HG03442 (cell line): ENCODE results near the gene CTNNA2.
"Not testable (repeated sequence)": the region's sequence is repeated elsewhere in the genome, so short reads cannot be mapped to it uniquely, and the experiment has no call there.

Source experiments
- ATAC-seq: cut with Tn5 transposase; IDR thresholded peaks from one replicate; pipeline ENCODE4 v1.9.1; 2021; ENCODE audit warnings: mild to moderate bottlenecking, moderate library complexity; ENCODE audit not compliant: unreplicated experiment

The CTNNA2 gene

DNA sequence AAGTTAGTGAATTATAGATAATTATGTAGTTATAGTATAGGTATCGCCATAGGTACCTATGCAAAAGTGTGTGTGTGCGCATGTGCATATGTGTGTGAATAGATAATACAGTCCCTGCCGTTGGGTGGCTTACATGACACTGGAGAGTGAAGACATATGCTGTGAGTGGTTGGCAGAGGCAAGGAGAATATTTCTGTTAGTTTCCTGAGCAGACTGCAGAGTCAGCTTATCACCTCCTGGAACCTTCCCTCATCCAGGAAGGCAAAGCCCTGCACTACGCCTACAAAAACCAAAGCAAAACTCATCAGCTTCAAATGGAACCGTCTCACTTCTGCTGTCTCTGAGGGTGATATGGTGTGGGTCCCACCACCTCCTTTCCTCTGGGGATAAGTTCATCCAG, 609.8 kb downstream of the CTNNA2 start:
- ATAC-seq: no peak

- no peak for ATAC-seq
Measured at GRCh38 chr2:80126596-80127189, 613.8 kb downstream of the CTNNA2 start.

DNA sequence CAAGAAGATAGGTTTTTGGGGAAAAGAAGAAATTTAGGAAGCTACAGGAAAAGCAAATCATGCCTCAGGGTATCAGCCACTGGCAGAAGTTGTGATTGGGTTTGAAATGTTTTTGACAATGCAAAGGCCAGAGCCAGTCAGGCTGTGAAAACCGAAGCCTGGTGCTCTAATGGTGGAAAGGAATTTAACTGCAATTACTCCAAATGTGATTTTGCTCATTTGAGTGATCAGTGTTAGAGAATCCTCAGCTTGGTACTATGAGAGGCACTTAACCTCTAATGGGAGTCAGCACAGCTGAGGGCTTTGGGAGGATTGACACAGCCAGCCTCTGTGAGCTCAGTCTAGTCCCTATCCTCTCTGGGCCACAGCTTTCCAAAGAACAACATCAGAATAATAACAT, 615.2 kb downstream of the CTNNA2 start:
- no peak for ATAC-seq

DNA sequence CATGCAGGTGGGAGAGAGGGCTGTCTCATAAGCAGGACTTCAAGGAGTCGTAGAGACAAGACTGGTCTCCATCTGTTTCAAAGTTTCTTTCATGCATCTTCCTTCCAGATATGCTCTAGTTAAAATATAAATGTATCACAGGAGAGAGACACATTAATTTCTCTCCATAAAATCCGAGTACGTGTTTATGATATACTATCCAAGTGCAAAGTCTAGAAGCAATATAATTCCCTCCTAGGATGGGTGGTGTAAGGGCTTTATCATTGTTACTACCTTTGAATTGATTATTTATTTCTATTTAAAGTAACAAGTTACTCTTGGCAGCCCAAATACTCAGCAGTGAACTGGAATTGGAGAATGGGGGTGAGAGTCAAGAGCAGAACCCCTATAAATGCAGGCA, 619.4 kb downstream of the CTNNA2 start:
- ATAC-seq: no peak

DNA sequence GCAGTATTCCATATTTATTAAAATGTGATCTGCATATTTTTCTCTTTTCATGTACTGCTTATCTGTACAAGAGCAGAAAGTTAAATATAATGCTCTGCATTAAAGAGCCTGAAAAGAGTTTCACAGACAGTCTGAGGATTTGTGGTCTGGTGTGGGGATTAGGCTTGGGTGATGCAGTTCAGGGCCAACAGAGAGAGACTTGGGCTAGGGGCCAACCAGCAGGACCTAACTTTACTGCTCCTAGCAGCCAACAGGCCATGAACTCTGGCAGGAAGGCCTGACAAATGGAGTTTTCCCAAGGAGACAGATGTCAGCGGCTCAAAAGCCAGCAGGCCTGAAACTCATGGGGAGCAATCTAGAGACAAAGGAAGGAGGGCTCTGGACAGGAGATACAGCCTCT, 622.1 kb downstream of the CTNNA2 start:
- no peak for ATAC-seq

GRCh38 chr2:80136338-80136737, 623.5 kb downstream of the CTNNA2 start:
- no peak for ATAC-seq

- ATAC-seq: no peak
Measured at GRCh38 chr2:80139001-80139400, 626.1 kb downstream of the CTNNA2 start.

DNA sequence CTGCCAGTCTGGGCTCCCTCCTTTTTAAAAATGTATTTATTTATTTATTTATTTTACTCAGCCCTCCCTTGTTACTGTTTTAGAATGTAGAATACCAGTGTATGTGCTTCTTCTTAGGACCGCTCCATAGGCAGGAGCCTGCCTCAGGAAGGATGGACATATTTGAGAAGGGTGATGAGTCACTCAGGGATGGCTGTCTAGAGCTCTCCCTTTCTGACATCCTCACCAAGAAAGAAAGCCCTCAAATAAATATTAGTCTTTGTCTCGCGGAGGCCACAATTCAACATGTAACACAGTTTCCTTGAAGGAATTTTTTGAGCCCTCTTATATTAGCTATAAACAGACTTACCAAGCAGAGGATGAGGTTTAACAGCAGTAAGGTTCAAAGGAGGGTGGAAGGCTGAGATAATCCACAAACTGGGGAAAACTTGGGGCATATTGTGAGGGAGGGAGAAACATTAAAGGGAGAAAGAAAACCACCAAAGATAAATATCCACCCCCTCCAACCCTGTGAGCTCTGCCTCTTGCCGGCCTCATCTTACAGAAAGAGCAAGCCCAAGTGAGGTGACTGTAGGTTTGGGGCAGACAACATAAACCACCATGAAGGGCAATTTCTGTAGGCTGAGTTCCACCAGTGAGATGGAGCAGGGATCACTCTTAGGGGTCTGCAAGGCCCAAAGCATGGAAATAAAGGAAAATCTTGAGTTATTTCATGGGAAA, 628.3 kb downstream of the CTNNA2 start:
- ATAC-seq: no peak

GRCh38 chr2:80145499-80145898, 632.6 kb downstream of the CTNNA2 start:
- no peak for ATAC-seq

GRCh38 chr2:80146757-80147156, 633.9 kb downstream of the CTNNA2 start:
- ATAC-seq: not testable (repeated sequence)

GRCh38 chr2:80147690-80148089, 634.8 kb downstream of the CTNNA2 start:
- ATAC-seq: no peak

- ATAC-seq: no peak
Measured at GRCh38 chr2:80148906-80149305, 636.1 kb downstream of the CTNNA2 start.

- ATAC-seq: no peak
Measured at GRCh38 chr2:80149991-80150390, 637.1 kb downstream of the CTNNA2 start.

- ATAC-seq: no peak
Measured at GRCh38 chr2:80151248-80151647, 638.4 kb downstream of the CTNNA2 start.

GRCh38 chr2:80151651-80152050, 638.8 kb downstream of the CTNNA2 start:
- ATAC-seq: no peak

GRCh38 chr2:80153151-80153550, 640.3 kb downstream of the CTNNA2 start:
- no peak for ATAC-seq

- ATAC-seq: no peak
Measured at GRCh38 chr2:80153768-80154167, 640.9 kb downstream of the CTNNA2 start.

DNA sequence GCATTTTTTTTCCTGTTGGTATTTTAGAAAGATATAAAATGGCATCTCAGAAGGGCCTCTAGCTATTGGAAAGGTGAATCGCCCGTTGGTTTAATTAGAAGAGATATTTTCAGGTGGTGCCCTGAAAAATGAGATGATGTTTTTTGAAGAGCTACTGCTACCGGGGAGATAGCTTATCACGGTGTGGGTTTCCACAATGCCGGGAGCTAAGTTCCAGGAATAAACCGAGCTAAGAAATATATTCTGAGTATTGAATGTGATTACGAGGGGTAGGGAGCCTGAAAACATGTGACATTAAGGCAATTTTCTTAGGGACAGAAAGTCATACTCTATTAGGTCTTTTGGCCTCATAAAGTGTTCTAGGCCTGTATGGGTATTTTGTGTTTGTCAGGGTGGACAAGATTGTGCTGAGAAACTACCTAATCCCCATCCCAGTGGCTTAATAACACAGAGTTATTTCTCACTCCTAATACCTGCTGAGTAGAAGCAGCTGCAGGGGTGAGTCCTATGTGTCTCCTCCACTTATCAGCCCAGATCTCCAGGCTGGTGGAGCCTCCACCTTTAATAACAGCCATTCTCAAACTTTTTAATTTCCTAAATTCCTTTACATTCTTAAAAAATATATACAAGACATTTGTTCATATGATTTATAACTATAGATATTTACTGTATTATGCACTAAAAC, 641.5 kb downstream of the CTNNA2 start:
- no peak for ATAC-seq

- ATAC-seq: no peak
Measured at GRCh38 chr2:80164375-80164774, 651.5 kb downstream of the CTNNA2 start.

DNA sequence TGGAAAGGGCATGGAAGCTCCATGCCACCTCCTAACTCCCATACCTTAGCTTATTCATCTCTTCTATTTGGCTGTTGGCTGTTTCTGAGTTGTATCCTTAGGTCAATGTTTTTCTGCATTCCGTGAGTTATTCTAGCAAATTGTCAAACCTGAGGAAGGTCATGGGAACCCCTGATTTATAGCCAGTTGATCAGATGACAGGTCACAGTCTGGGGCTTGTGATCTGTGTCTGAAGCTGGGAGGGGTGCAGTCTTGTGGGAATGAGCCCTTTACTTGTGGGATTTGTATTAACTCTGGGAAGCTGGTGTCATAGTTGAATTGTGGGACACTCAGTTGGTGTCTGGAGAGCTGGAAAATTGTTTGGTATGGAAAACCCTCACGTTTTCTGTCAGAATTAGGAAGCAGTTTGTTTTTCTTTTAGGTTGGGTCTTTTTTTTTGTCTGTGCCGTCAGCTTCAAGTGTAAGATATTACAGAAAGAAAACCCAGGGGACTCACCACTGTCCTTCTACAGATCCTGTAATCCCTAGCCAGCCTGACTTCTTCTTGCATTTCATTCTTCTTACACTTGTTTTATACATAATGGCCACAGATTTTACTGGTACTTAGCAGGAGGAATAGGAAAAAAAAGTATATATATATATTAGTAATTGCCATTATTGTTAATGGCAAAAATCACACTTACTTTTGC, 653.8 kb downstream of the CTNNA2 start:
- ATAC-seq: no peak

DNA sequence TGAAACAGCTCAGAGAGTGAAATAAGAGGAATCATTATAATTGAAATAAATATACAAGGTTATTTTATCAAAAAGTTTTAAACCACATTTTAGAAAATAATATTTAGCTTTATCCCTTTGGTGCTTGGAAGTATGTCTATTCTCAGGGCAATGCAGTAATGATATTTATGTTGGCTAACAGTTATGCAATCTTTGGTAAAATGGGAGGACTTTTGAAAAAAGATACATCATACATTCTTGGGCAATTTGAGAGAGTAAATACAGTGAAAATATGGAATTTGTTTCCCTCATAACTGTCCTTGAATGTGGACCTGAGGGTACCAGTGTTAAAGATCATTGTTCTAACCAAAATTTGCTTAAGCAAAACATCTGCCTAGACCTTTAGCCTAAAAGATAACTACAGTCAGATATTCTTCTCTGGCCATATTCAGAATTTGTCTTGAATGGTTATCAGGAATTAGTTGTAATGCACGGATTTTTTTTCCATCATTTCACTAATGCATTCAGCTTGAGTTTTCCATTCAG, 654.5 kb downstream of the CTNNA2 start:
- no peak for ATAC-seq
